Body of pancreas (tissue), 4 donors: ENCODE data around the gene GSE1.

Source experiments
- CTCF ChIP-seq, 7 experiments: fragments of 450-650 bp in 4 of 7; fragments of 200-600 bp in 3 of 7; sonication (generic) in 3 of 7; IDR thresholded peaks; one replicate each; pipeline ENCODE4 v1.5.1; 2016 to 2019; ENCODE audit warnings: antibody characterized with exemption in 7 of 7
- POLR2A ChIP-seq, 3 donors: fragments of 450-650 bp; IDR thresholded peaks; one replicate each; pipeline ENCODE4 v1.6.1; 2016; ENCODE audit warnings: antibody characterized with exemption in 3 of 3, mild to moderate bottlenecking in 2 of 3

- TF ChIP-seq CTCF (IDR thresholded peaks at IDR 0.05) (no peak), POLR2A (IDR thresholded peaks at IDR 0.05) (no peak)
Observed at GRCh38 chr16:85623250-85623649, 10.1 kb downstream of the GSE1 start.
